Neuronal stem cell (in vitro differentiated cells): ENCODE data around the gene XPR1.
"Not testable (repeated sequence)": the region's sequence is repeated elsewhere in the genome, so short reads cannot be mapped to it uniquely, and the experiment has no call there.

Source experiments
- DNase-seq: peaks from one replicate; pipeline ENCODE4 v3.0.0-alpha.2; 2013; ENCODE audit warnings: low spot score
- H2AFZ ChIP-seq: one replicate; pipeline ENCODE4 v1.6.1; 2013; ENCODE audit warnings: mild to moderate bottlenecking, low read length, inconsistent platforms
- H2AK5ac ChIP-seq: 2 replicates; pipeline ENCODE4 v1.6.1; 2013; ENCODE audit warnings: low read depth, mild to moderate bottlenecking, inconsistent platforms, low read length, moderate library complexity, mixed read lengths
- H2BK120ac ChIP-seq: 2 replicates; pipeline ENCODE4 v1.6.1; 2013; ENCODE audit warnings: low read depth, mild to moderate bottlenecking, inconsistent platforms, low read length, moderate library complexity, mixed read lengths
- H2BK12ac ChIP-seq: one replicate; pipeline ENCODE4 v1.6.1; 2013; ENCODE audit warnings: low read length, inconsistent platforms
- H2BK15ac ChIP-seq: 2 replicates; pipeline ENCODE4 v1.6.1; 2013; ENCODE audit warnings: mild to moderate bottlenecking, low read length, inconsistent platforms, mixed read lengths
- H2BK5ac ChIP-seq: one replicate; pipeline ENCODE4 v1.6.1; 2013; ENCODE audit warnings: inconsistent platforms, mild to moderate bottlenecking, low read length, moderate library complexity
- H3K14ac ChIP-seq: one replicate; pipeline ENCODE4 v1.6.1; 2013; ENCODE audit warnings: low read length, inconsistent platforms
- H3K18ac ChIP-seq: 2 replicates; pipeline ENCODE4 v1.6.1; 2013; ENCODE audit warnings: low read length, inconsistent platforms
- H3K23ac ChIP-seq: 2 replicates; pipeline ENCODE4 v1.6.1; 2013; ENCODE audit warnings: low read depth, mild to moderate bottlenecking, mixed read lengths, low read length, inconsistent platforms; ENCODE audit not compliant: poor library complexity
- H3K27ac ChIP-seq: replicated peaks from 3 replicates; pipeline ENCODE4 v1.5.1; 2013; ENCODE audit warnings: low read length, inconsistent platforms
- H3K27me3 ChIP-seq, 3 experiments: 2 replicates each; pipeline ENCODE4 v1.6.1; 2013; ENCODE audit warnings: low read length in 3 of 3, mild to moderate bottlenecking in 2 of 3, inconsistent platforms in 1 of 3, low read depth in 1 of 3, mixed read lengths in 1 of 3, moderate library complexity in 1 of 3; ENCODE audit not compliant: control insufficient read depth in 3 of 3, insufficient read depth in 3 of 3
- H3K36me3 ChIP-seq, 2 donors: replicated peaks in 1 of 2; 2 replicates each; pipeline ENCODE4 v1.6.1; 2013; ENCODE audit warnings: low read length in 2 of 2; ENCODE audit not compliant: control insufficient read depth in 2 of 2, insufficient read depth in 2 of 2
- H3K4ac ChIP-seq: 2 replicates; pipeline ENCODE4 v1.6.1; 2013; ENCODE audit warnings: inconsistent platforms, mild to moderate bottlenecking, low read length, moderate library complexity
- H3K4me1 ChIP-seq, 2 donors: 1 replicate in 1 of 2; 2 replicates in 1 of 2; pipeline ENCODE4 v1.6.1; 2013; ENCODE audit warnings: low read length in 2 of 2, low read depth in 1 of 2; ENCODE audit not compliant: control insufficient read depth in 2 of 2, insufficient read depth in 1 of 2
- H3K4me2 ChIP-seq: one replicate; pipeline ENCODE4 v1.6.1; 2013; ENCODE audit warnings: mild to moderate bottlenecking, low read length, inconsistent platforms; ENCODE audit not compliant: insufficient read depth, poor library complexity, severe bottlenecking
- H3K4me3 ChIP-seq, 2 donors: 2 replicates each; pipeline ENCODE4 v1.5.1; 2013; ENCODE audit warnings: low read length in 2 of 2, mild to moderate bottlenecking in 2 of 2, inconsistent platforms in 1 of 2, moderate library complexity in 1 of 2
- H3K79me1 ChIP-seq: one replicate; pipeline ENCODE4 v1.6.1; 2013; ENCODE audit warnings: low read depth, mild to moderate bottlenecking, inconsistent platforms, low read length, moderate library complexity
- H3K9ac ChIP-seq: one replicate; pipeline ENCODE4 v1.6.1; 2013; ENCODE audit warnings: mild to moderate bottlenecking, low read depth, low read length, inconsistent platforms; ENCODE audit not compliant: poor library complexity
- H3K9me3 ChIP-seq, 2 donors: replicated peaks in 1 of 2; 2 replicates each; pipeline versions ENCODE3 to v1.6.1; 2013; ENCODE audit warnings: low read length in 2 of 2, mild to moderate bottlenecking in 2 of 2, inconsistent platforms in 1 of 2, low read depth in 1 of 2, mixed read lengths in 1 of 2, moderate library complexity in 1 of 2; ENCODE audit not compliant: control insufficient read depth in 2 of 2, insufficient read depth in 1 of 2
- H4K8ac ChIP-seq: one replicate; pipeline ENCODE4 v1.6.1; 2013; ENCODE audit warnings: low read depth, mild to moderate bottlenecking, inconsistent platforms, low read length, moderate library complexity
- H4K91ac ChIP-seq: one replicate; pipeline ENCODE4 v1.6.1; 2013; ENCODE audit warnings: low read length, low read depth, mild to moderate bottlenecking, inconsistent platforms; ENCODE audit not compliant: poor library complexity
- WGBS, 2 donors: extraction: QIAGEN DNeasy Blood & Tissue Kit; methylation state at CpG; one replicate each; pipeline ENCODE4 v1.1.7; 2013; ENCODE audit warnings: missing lambda C conversion rate in 2 of 2, mixed read lengths in 1 of 2; ENCODE audit not compliant: insufficient read length in 2 of 2, insufficient replicate concordance in 1 of 2; ENCODE audit errors: extremely low coverage in 2 of 2; 5-methylcytosine and 5-hydroxymethylcytosine counted together

XPR1 gene

DNA sequence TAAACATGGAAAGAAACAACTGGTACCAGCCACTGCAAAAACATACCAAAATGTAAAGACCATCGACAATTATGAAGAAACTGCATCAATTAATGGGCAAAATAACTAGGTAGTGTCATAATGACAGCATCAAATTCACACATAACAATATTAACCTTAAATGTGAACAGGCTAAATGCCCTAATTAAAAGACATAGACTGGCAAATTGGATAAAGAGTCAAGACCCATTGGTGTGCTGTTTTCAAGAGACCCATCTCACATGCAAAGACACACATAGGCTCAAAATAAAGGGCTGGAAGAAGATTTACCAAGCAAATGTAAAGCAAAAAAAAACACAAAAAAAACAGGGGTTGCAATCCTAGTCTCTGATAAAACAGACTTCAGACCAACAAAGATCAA lies 201.4 kb downstream of the XPR1 start:
- not testable (repeated sequence) for H2BK5ac ChIP-seq, H3K23ac ChIP-seq, H2BK120ac ChIP-seq, H3K14ac ChIP-seq, H3K27me3 ChIP-seq, DNase-seq, H4K91ac ChIP-seq, H2BK12ac ChIP-seq, H3K4me2 ChIP-seq, H4K8ac ChIP-seq, H3K4ac ChIP-seq, H3K4me3 ChIP-seq, H3K27ac ChIP-seq, H3K79me1 ChIP-seq, H2AK5ac ChIP-seq, H3K18ac ChIP-seq, H2BK15ac ChIP-seq, H3K9ac ChIP-seq, H2AFZ ChIP-seq
- Histone ChIP-seq H3K36me3 (peaks cover 1 to 21% of the 10 kb centered on the region in 2 donors), H3K4me1 (peaks cover 3 to 28% of the 10 kb centered on the region in 2 donors), H3K9me3 (peaks cover 2 to 15% of the 10 kb centered on the region in 2 donors)
- no CpG with 5 or more reads among the region's 1 CpG for WGBS, 2 donors

DNA sequence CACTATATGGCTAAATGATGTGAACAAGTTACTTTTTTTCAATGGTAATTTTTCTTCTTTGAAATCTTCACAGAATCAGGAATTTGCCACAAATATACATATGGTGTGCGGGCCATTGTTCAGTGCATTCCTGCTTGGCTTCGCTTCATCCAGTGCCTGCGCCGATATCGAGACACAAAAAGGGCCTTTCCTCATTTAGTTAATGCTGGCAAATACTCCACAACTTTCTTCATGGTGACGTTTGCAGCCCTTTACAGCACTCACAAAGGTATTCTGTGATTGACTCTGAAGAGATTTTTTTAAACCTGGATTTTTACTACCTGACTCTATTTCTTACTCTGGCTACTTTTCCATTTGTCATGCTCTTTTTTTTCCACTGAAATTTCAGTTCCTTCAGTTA lies 204.6 kb downstream of the XPR1 start:
- peaks cover 1 to 17% of the 10 kb centered on the region in 2 donors for H3K36me3 ChIP-seq
- H3K27ac ChIP-seq: peak overlapping the region; percentile 84
- H2BK120ac ChIP-seq: no peak overlapping the region
- H3K4me1 ChIP-seq: peaks cover 5 to 42% of the 10 kb centered on the region in 2 donors
- no peak overlapping the region for H4K8ac ChIP-seq
- H2AFZ ChIP-seq: peak overlapping the region; percentile 39
- peaks cover 0 to 24% of the 10 kb centered on the region in 2 donors for H3K9me3 ChIP-seq
- no peaks in the 10 kb centered on the region for H3K79me1 ChIP-seq
- H2BK5ac ChIP-seq: no peak overlapping the region
- H3K18ac ChIP-seq: no peak overlapping the region
- H3K4me2 ChIP-seq: no peak overlapping the region
- H3K4ac ChIP-seq: no peak overlapping the region
- DNase-seq: no peak
- H2BK15ac ChIP-seq: no peak overlapping the region
- H2BK12ac ChIP-seq: no peak overlapping the region
- no peak overlapping the region for H2AK5ac ChIP-seq
- H3K9ac ChIP-seq: no peak overlapping the region
- WGBS, 2 donors: no CpG with 5 or more reads among the region's 6 CpGs
- no peak overlapping the region for H3K23ac ChIP-seq
- no peaks in the 10 kb centered on the region for H3K27me3 ChIP-seq
- no peak overlapping the region for H3K14ac ChIP-seq
- H3K4me3 ChIP-seq: no peak overlapping the region
- H4K91ac ChIP-seq: no peak overlapping the region

DNA sequence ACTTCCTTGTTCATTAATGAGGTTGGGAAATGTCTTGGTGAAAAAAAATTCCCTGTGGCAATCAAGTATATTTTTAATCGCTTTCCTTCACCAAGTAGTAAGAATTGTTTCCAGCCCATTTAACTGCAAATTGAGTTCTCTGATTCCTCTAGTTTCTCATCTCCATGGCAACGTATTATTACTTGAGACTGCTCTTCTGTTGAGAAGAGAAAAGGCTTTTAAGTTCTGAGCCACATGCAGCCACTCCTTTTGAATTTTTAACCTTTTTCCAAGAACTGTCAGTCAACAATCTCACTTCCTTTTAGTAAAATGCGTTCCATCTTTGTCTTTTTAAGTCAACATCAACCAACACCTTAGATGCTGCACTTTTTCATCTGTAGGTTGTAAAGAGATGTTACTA lies 205.2 kb downstream of the XPR1 start:
- H3K36me3 ChIP-seq: peaks cover 1 to 17% of the 10 kb centered on the region in 2 donors
- peak; percentile 38 for DNase-seq
- no peak overlapping the region for H3K9ac ChIP-seq
- H3K4me2 ChIP-seq: no peak overlapping the region
- no peak overlapping the region for H4K8ac ChIP-seq
- no peak overlapping the region for H2BK12ac ChIP-seq
- no peak overlapping the region for H3K4me3 ChIP-seq
- H4K91ac ChIP-seq: no peak overlapping the region
- H3K18ac ChIP-seq: no peak overlapping the region
- no peak overlapping the region for H3K14ac ChIP-seq
- H2BK120ac ChIP-seq: no peak overlapping the region
- no peaks in the 10 kb centered on the region for H3K27me3 ChIP-seq
- no peak overlapping the region for H2BK5ac ChIP-seq
- no peak overlapping the region for H2AK5ac ChIP-seq
- peak overlapping the region; percentile 39 for H2AFZ ChIP-seq
- H3K27ac ChIP-seq: peak overlapping the region; percentile 51
- no peak overlapping the region for H3K4ac ChIP-seq
- H3K23ac ChIP-seq: no peak overlapping the region
- WGBS, 2 donors: no CpG with 5 or more reads among the region's 3 CpGs
- peaks cover 5 to 47% of the 10 kb centered on the region in 2 donors for H3K4me1 ChIP-seq
- H3K79me1 ChIP-seq: no peaks in the 10 kb centered on the region
- H2BK15ac ChIP-seq: no peak overlapping the region
- H3K9me3 ChIP-seq: peaks cover 0 to 24% of the 10 kb centered on the region in 2 donors

DNA sequence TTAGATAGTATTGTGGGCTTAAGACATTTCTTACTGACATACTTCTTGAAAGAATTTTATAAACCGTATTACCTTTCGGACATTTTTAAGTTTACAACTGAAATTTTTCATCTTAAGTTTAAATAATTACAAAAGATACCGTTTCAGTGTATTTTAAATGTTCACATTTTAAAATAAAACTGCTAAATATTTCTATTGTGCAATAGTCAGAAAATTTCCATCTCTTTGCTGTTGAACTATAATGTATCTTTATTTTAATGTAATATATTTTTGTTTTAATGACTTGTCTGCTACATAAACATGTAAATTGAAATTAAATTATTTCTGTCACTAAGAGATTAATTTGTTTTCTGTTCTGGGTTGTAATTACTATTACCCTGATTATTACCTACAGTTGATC lies 206.7 kb downstream of the XPR1 start:
- H2BK15ac ChIP-seq: no peak overlapping the region
- H4K91ac ChIP-seq: no peak overlapping the region
- H2BK120ac ChIP-seq: no peak overlapping the region
- H2BK5ac ChIP-seq: no peak overlapping the region
- no peak for DNase-seq
- peaks cover 1 to 9% of the 10 kb centered on the region in 2 donors for H3K36me3 ChIP-seq
- H2AK5ac ChIP-seq: no peak overlapping the region
- H3K27me3 ChIP-seq: no peaks in the 10 kb centered on the region
- H3K14ac ChIP-seq: no peak overlapping the region
- no peak overlapping the region for H3K23ac ChIP-seq
- no peak overlapping the region for H3K18ac ChIP-seq
- H3K4me1 ChIP-seq: peaks cover 5 to 59% of the 10 kb centered on the region in 2 donors
- H3K9me3 ChIP-seq: peaks cover 0 to 13% of the 10 kb centered on the region in 2 donors
- no peak overlapping the region for H3K9ac ChIP-seq
- no peak overlapping the region for H3K4me2 ChIP-seq
- H4K8ac ChIP-seq: no peak overlapping the region
- no CpG with 5 or more reads among the region's 3 CpGs for WGBS, 2 donors
- H3K4me3 ChIP-seq: no peak overlapping the region
- H3K79me1 ChIP-seq: no peaks in the 10 kb centered on the region
- no peak overlapping the region for H2AFZ ChIP-seq
- H2BK12ac ChIP-seq: no peak overlapping the region
- no peak overlapping the region for H3K27ac ChIP-seq
- no peak overlapping the region for H3K4ac ChIP-seq
